Subcutaneous adipose tissue (tissue), 4 donors: ENCODE results near the gene LSM14B. TPM values are rescaled to one million over a fixed set of nuclear protein-coding genes. Genes with fewer than 3 reads are reported as not detected.

Experiments used
- CTCF ChIP-seq: fragments of 450-650 bp; IDR thresholded peaks from one replicate; pipeline ENCODE4 v1.5.1; 2016; ENCODE audit warnings: low read depth, mild to moderate bottlenecking, control low read depth, antibody characterized with exemption, moderate library complexity
- total RNA-seq, 4 donors: library from RNA; depleted of rRNA; stranded (reverse); fragments of >200 nt; gene quantifications; one replicate each; pipeline ENCODE4 v1.1.0, GENCODE V29; 2016

LSM14B gene
- total RNA-seq, 4 donors from 2014 or later = 18.3 to 33.0 (median 20.1) TPM

- TF ChIP-seq CTCF = no peak
These were observed 7.7 kb downstream of the LSM14B start for GRCh38 chr20:62129731-62130531.

- no peak for TF ChIP-seq CTCF
These were observed 9.5 kb downstream of the LSM14B start for GRCh38 chr20:62131560-62132320.

- TF ChIP-seq CTCF = no peak
These were observed 10.1 kb downstream of the LSM14B start for GRCh38 chr20:62132421-62132820.

- TF ChIP-seq CTCF = no peak
These were observed 11.0 kb downstream of the LSM14B start for GRCh38 chr20:62133051-62133845.

- TF ChIP-seq CTCF = no peak
These were observed 11.6 kb downstream of the LSM14B start for GRCh38 chr20:62133864-62134263.

GRCh38 chr20:62134735-62135231 lies 12.5 kb downstream of the LSM14B start:
- no peak for TF ChIP-seq CTCF
